Retinal pigment epithelial cell (primary cell): ENCODE data around the gene VWA5A.

Experiments
- DNase-seq: peaks from one replicate; pipeline ENCODE4 v3.0.0-alpha.2; 2010; ENCODE audit warnings: low read depth
- H3K4me3 ChIP-seq: 2 replicates; pipeline ENCODE4 v1.5.1; 2011; ENCODE audit warnings: mild to moderate bottlenecking, low read length, control low read depth, moderate library complexity
- CTCF ChIP-seq: conservative IDR thresholded peaks from 2 replicates; pipeline ENCODE4 v1.5.1; 2011; ENCODE audit warnings: low read depth, low read length, control low read depth, inconsistent platforms

VWA5A gene

DNA sequence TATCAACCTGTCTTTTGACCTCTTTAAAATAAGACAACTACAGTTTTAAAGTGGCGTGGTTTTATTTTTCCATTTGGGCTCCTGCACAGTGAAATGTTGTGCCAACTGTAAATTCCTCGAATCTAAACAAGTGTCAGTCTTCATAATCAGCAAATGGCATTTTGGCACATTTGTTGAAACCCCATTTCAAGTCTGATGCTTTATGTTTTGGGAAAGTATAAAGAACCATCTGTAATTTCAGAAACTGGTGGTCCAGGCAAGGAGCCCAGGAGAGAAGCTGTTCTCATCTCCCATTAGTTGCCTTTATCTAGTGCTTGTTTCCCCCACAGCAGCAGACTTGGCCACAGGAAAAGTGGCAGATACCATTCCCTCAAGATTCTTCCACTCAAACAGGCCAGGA is 32.7 kb downstream of the VWA5A start:
- no peak overlapping the region for H3K4me3 ChIP-seq
- no peak for DNase-seq
- TF ChIP-seq CTCF: no peak

- H3K4me3 ChIP-seq: no peak overlapping the region
- no peak for TF ChIP-seq CTCF
- DNase-seq: no peak
Observed at GRCh38 chr11:124150684-124151083, 35.4 kb downstream of the VWA5A start.

DNA sequence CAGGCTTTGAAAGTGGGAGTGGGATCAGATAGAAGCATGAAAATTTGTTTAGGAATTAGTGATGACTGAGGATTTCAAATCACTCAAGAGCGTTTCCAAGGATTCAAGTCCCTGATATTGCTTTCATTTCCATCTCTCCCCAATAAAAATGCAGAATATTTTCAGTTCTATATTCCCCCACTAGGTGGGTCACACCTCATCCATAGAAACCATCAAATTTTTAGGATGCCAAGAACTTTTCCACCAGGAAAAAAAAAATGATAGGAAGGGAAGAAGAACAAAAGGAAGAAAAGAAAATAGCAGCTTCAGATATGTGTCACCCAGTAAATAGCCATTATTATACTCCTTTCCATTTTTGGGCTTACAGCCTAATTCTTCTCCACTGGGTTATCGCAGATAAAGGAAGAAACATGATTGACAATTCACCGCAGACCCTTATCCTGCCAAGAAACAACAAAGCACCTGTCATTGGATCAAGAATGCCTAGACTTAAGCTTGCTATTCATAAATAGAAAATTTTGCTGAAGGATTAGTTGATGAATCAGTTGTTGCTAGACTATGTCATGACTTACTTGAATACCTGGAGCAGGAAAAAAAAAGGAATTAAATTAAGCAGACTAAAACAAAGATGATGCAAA is 37.6 kb downstream of the VWA5A start:
- no peak for DNase-seq
- peak; percentile 30 for TF ChIP-seq CTCF
- no peak overlapping the region for H3K4me3 ChIP-seq

DNA sequence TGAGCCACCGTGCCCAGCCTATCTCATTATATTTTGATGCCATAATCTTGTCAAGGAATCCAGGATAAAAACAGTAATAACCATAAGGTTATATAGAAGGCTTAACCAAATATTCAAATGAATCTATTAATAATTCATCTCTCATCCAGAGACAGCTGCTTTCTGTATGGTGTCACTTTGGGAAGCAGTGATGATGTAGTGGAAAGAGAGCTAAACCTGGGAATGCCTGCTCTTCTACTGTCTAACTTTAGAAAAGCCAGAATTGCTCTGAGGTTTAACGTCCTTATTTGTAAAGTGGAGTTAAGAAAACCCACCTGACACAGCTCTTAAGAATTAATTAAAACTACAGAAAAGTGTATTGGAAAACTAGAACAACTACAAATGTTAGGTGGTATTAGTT is 38.6 kb downstream of the VWA5A start:
- no peak overlapping the region for H3K4me3 ChIP-seq
- TF ChIP-seq CTCF: no peak
- no peak for DNase-seq

GRCh38 chr11:124159481-124159880 is 44.2 kb downstream of the VWA5A start:
- TF ChIP-seq CTCF: no peak
- no peak overlapping the region for H3K4me3 ChIP-seq
- DNase-seq: no peak

DNA sequence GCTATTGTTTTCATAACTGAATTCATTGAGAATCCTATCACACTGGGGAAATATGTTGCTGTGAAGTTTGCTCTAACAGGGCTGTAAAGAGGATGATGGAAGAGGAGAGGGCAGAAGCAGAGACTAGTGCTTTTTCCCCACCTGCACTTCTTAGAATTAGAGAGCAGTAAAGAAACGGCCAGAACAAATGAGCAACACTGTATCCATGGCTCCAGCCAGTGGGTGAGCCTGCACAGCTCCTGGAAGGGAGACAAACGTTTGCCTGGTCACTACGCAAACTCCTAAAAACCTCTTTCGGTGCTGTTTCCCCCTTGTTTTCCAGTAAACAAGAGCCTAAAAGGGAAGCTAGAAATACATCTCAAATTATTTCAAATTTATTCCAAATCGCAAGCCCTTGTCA is 45.7 kb downstream of the VWA5A start:
- no peak overlapping the region for H3K4me3 ChIP-seq
- DNase-seq: no peak
- TF ChIP-seq CTCF: no peak

DNA sequence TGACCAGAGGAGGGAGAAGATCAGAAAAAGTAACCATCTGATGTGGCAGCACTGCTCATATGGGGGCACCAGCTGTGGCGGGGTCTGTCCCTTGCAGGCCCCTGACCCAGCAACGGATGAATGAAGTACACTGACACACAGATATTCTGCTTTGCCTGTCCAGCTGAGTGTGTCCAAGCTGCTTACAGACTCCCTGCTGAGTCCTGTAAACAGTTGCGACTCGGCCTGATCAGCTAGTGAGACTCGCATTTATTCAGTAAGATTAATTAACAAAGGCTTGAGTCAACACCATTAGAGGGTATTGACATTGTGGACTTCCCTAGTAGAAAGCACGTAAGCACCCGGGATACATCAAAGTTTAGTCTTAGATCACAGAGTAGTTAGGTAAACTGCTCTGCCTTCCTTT is 52.6 kb downstream of the VWA5A start:
- no peak for DNase-seq
- H3K4me3 ChIP-seq: no peak overlapping the region
- no peak for TF ChIP-seq CTCF
